K562 (cell line): Measurements from ENCODE around the gene LIF. TPM values are rescaled to one million over a fixed set of nuclear protein-coding genes. Genes with fewer than 3 reads are reported as not detected.

Experiments used
- BACH1 ChIP-seq: fragments of 200-800 bp; sonication (Bioruptor generic); IDR thresholded peaks from 2 replicates; pipeline ENCODE4 v1.6.1; 2016; ENCODE audit warnings: missing genetic modification characterization, missing compliant biosample characterization
- CC2D1A ChIP-seq: fragments of 450-650 bp; IDR thresholded peaks from 2 replicates; pipeline ENCODE4 v1.6.1; 2017; ENCODE audit warnings: mild to moderate bottlenecking
- CEBPG ChIP-seq, 3 experiments: fragments of 200-800 bp in 1 of 3; sonication (Bioruptor generic) in 1 of 3; sonication (generic) in 1 of 3; formaldehyde crosslinking in 1 of 3; IDR thresholded peaks in 2 of 3; conservative IDR thresholded peaks in 1 of 3; 2 replicates each; pipeline versions ENCODE4 v1.6.1 to v1.8.0; 2016 to 2022; ENCODE audit warnings: missing compliant biosample characterization in 2 of 3, missing genetic modification characterization in 2 of 3, mild to moderate bottlenecking in 1 of 3, missing genetic modification reagents in 1 of 3
- EGR1 ChIP-seq: fragments of 450-650 bp; conservative IDR thresholded peaks from 2 replicates; pipeline ENCODE4 v1.6.1; 2017; ENCODE audit warnings: mild to moderate bottlenecking
- ELF4 ChIP-seq: fragments of 450-650 bp; formaldehyde crosslinking; IDR thresholded peaks from 2 replicates; pipeline ENCODE4 v1.4.0; 2022; ENCODE audit warnings: missing genetic modification characterization
- GATAD2B ChIP-seq: fragments of 450-650 bp; IDR thresholded peaks from 2 replicates; pipeline ENCODE4 v1.6.1; 2017; ENCODE audit warnings: mild to moderate bottlenecking, borderline replicate concordance
- KAT8 ChIP-seq: fragments of 450-650 bp; IDR thresholded peaks from 2 replicates; pipeline ENCODE4 v1.6.1; 2016; ENCODE audit warnings: low read depth, mild to moderate bottlenecking
- MAFG ChIP-seq: fragments of 450-650 bp; conservative IDR thresholded peaks from 2 replicates; pipeline ENCODE4 v1.6.1; 2016; ENCODE audit warnings: missing genetic modification characterization, missing compliant biosample characterization
- MIER1 ChIP-seq: fragments of 450-650 bp; IDR thresholded peaks from 2 replicates; pipeline ENCODE4 v1.6.1; 2016; ENCODE audit warnings: antibody characterized with exemption, mild to moderate bottlenecking, low read depth
- NUFIP1 ChIP-seq: fragments of 450-650 bp; IDR thresholded peaks from 2 replicates; pipeline ENCODE4 v1.6.1; 2018; ENCODE audit not compliant: partially characterized antibody
- POU5F1 ChIP-seq: fragments of 150-350 bp; IDR thresholded peaks from 2 replicates; pipeline ENCODE4 v1.6.1; 2014; ENCODE audit warnings: borderline replicate concordance, low read length, low read depth, mild to moderate bottlenecking; ENCODE audit not compliant: partially characterized antibody
- SLC30A9 ChIP-seq: fragments of 250-450 bp; sonication (Bioruptor Pico); IDR thresholded peaks from 2 replicates; pipeline ENCODE4 v1.8.0; 2022; ENCODE audit warnings: mild to moderate bottlenecking, moderate library complexity
- SMAD4 ChIP-seq: fragments of 250-450 bp; sonication (Bioruptor Pico); conservative IDR thresholded peaks from 2 replicates; pipeline ENCODE4 v1.8.0; 2021; ENCODE audit warnings: inconsistent platforms, mild to moderate bottlenecking, moderate library complexity
- SMARCC2 ChIP-seq: fragments of 450-650 bp; IDR thresholded peaks from 2 replicates; pipeline ENCODE4 v1.6.1; 2017; ENCODE audit warnings: antibody characterized with exemption, moderate library complexity, mild to moderate bottlenecking, low read depth
- SNRNP70 ChIP-seq: fragments of 200-400 bp; formaldehyde crosslinking; optimal IDR thresholded peaks from 2 replicates; pipeline ENCODE3; 2017; ENCODE audit warnings: low read depth, low read length
- SP1 ChIP-seq: sonication (generic); formaldehyde crosslinking; IDR thresholded peaks from 2 replicates; pipeline ENCODE4 v1.8.1; 2022; ENCODE audit warnings: mild to moderate bottlenecking, missing genetic modification reagents
- SREBF1 ChIP-seq: fragments of 150-350 bp; IDR thresholded peaks from 2 replicates; pipeline ENCODE4 v1.6.1; 2014; ENCODE audit warnings: antibody characterized with exemption, low read depth, low read length, borderline replicate concordance
- SREBF2 ChIP-seq: sonication (generic); formaldehyde crosslinking; IDR thresholded peaks from 2 replicates; pipeline ENCODE4 v1.4.0; 2020; ENCODE audit warnings: mild to moderate bottlenecking, missing genetic modification reagents
- THRAP3 ChIP-seq: fragments of 450-650 bp; IDR thresholded peaks from 2 replicates; pipeline ENCODE4 v1.6.1; 2016; ENCODE audit warnings: mild to moderate bottlenecking, inconsistent platforms, borderline replicate concordance
- TSC22D4 ChIP-seq: fragments of 450-650 bp; IDR thresholded peaks from 2 replicates; pipeline ENCODE4 v1.6.1; 2016; ENCODE audit warnings: missing genetic modification characterization, missing biosample characterization, control low read depth
- WHSC1 ChIP-seq: IDR thresholded peaks from one replicate; pipeline ENCODE4 v1.6.1; 2012; ENCODE audit warnings: low read length, control low read depth, inconsistent platforms
- YY1 ChIP-seq, 3 experiments: IDR thresholded peaks; 2 replicates each; pipeline ENCODE4 v1.6.1; 2011; ENCODE audit warnings: low read length in 2 of 3, mild to moderate bottlenecking in 2 of 3, moderate library complexity in 2 of 3, borderline replicate concordance in 1 of 3, control low read depth in 1 of 3, low read depth in 1 of 3; ENCODE audit not compliant: insufficient read depth in 3 of 3, insufficient replicate concordance in 2 of 3, control insufficient read depth in 1 of 3, insufficient read length in 1 of 3; ENCODE audit errors: extremely low read depth in 1 of 3
- ZBTB1 ChIP-seq: sonication (generic); formaldehyde crosslinking; IDR thresholded peaks from 2 replicates; pipeline ENCODE4 v1.8.1; 2023; ENCODE audit warnings: missing genetic modification reagents, low read depth, mild to moderate bottlenecking, borderline replicate concordance
- ZC3H8 ChIP-seq: fragments of 450-650 bp; IDR thresholded peaks from 2 replicates; pipeline ENCODE4 v1.6.1; 2017
- ZNF212 ChIP-seq: fragments of 450-650 bp; formaldehyde crosslinking; IDR thresholded peaks from 2 replicates; pipeline ENCODE4 v1.4.0; 2020; ENCODE audit warnings: mild to moderate bottlenecking
- polyA plus RNA-seq, 8 experiments: library from polyadenylated mRNA; depleted of rRNA in 4 of 8; stranded (reverse) in 5 of 8; unstranded in 3 of 8; fragments of >200 nt; fragmentation: Nextera tagmentation in 2 of 8; fragmentation: Illumina TruSeq in 1 of 8; extraction: Ambion mirVana in 2 of 8; extraction: Trizol in 1 of 8; gene quantifications; 2 replicates each; pipeline versions ENCODE4 v1.2.1 to v1.2.3, GENCODE V29; 2011 to 2014; ENCODE audit warnings: inconsistent platforms in 1 of 8, missing spikeins in 1 of 8
- total RNA-seq, 7 experiments: library from RNA; depleted of rRNA in 6 of 7; stranded (reverse); fragments of >200 nt in 6 of 7; fragmentation: Illumina TruSeq in 2 of 7; extraction: Trizol in 2 of 7; gene quantifications; 2 replicates each; pipeline versions ENCODE4 v1.2.1 to v1.2.3, GENCODE V29; 2011 to 2021; ENCODE audit warnings: low replicate concordance in 1 of 7
- TF ChIP-seq, protein P1 (sequence below): IDR thresholded peaks from 2 replicates; pipeline ENCODE4 v1.6.1; 2011; ENCODE audit warnings: borderline replicate concordance, low read depth, mild to moderate bottlenecking, moderate library complexity, low read length; ENCODE audit not compliant: insufficient read depth, poor library complexity, severe bottlenecking
- TF ChIP-seq, protein P2 (sequence below): sonication (generic); formaldehyde crosslinking; IDR thresholded peaks from 2 replicates; pipeline ENCODE4 v1.8.1; 2022; ENCODE audit warnings: missing genetic modification reagents

Gene LIF
- total and polyA plus RNA-seq, 9 of the 15 experiments (the other 6 are each of a cell fraction or from before 2014, with no cell fraction given), result 0.05 to 0.39 (median 0.18) TPM; not detected in 3

DNA sequence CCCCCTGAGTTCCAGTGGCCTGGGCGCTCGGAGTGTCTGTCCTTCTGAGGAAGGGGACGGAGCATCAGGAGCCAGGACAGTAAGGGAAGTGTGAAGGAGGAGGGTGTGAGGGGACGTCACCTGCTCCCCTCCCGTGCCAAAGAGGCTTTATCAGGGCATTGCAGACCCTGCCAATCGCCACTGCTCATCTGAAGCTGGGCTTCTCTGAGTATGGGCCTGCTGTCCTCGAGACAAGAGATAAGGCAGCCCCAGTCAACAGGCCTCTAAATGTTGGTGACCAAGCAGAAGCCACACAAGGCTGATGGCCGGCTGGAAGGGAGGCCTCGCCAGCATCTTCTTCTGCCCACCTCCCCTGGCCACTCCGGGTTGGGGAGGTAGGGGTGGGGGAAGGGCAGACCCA lies 29.8 kb downstream of the LIF start (continued):
- TF ChIP-seq, protein P1, sequence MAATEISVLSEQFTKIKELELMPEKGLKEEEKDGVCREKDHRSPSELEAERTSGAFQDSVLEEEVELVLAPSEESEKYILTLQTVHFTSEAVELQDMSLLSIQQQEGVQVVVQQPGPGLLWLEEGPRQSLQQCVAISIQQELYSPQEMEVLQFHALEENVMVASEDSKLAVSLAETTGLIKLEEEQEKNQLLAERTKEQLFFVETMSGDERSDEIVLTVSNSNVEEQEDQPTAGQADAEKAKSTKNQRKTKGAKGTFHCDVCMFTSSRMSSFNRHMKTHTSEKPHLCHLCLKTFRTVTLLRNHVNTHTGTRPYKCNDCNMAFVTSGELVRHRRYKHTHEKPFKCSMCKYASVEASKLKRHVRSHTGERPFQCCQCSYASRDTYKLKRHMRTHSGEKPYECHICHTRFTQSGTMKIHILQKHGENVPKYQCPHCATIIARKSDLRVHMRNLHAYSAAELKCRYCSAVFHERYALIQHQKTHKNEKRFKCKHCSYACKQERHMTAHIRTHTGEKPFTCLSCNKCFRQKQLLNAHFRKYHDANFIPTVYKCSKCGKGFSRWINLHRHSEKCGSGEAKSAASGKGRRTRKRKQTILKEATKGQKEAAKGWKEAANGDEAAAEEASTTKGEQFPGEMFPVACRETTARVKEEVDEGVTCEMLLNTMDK, result no peak
- TF ChIP-seq CEBPG (CRISPR knock-in tag; IDR thresholded peaks at IDR 0.05) (no peak), CEBPG (tag; conservative IDR thresholded peaks at IDR 0.05 in 1 of 2, IDR thresholded peaks at IDR 0.05 in 1 of 2) (no peak), ELF4 (CRISPR knock-in tag) (peak; percentile 48; the same call in 1 of the 2 replicates), NUFIP1 (no peak), SNRNP70 (no peak), WHSC1 (no peak), BACH1 (tag) (peak; percentile 45; the same call in 1 of the 2 replicates), ZBTB1 (CRISPR knock-in tag) (no peak), YY1 (IDR thresholded peaks at IDR 0.05; ENCODE audit: borderline replicate concordance in 1 of 3, control insufficient read depth in 1 of 3, extremely low read depth in 1 of 3, insufficient read depth in 3 of 3, insufficient read length in 1 of 3, insufficient replicate concordance in 2 of 3, low read depth in 1 of 3, low read length in 2 of 3) (peak in 1 of 3 experiments; percentile 37), SREBF2 (CRISPR knock-in tag) (no peak), SMAD4 (CRISPR knock-in tag) (peak; percentile 96), ZC3H8 (no peak), MIER1 (no peak), GATAD2B (peak; percentile 74; the same call in 1 of the 2 replicates), POU5F1 (no peak), THRAP3 (no peak), CC2D1A (peak; percentile 96), MAFG (tag) (0 out of 2 replicates have a peak, but pooled peaks have one; percentile 22), SMARCC2 (peak; percentile 90), KAT8 (no peak), SREBF1 (no peak), SLC30A9 (CRISPR knock-in tag) (no peak), EGR1 (no peak), TSC22D4 (tag) (no peak), SP1 (CRISPR knock-in tag) (no peak; the same call in 1 of the 2 replicates), ZNF212 (CRISPR knock-in tag) (no peak)
- TF ChIP-seq, protein P2, sequence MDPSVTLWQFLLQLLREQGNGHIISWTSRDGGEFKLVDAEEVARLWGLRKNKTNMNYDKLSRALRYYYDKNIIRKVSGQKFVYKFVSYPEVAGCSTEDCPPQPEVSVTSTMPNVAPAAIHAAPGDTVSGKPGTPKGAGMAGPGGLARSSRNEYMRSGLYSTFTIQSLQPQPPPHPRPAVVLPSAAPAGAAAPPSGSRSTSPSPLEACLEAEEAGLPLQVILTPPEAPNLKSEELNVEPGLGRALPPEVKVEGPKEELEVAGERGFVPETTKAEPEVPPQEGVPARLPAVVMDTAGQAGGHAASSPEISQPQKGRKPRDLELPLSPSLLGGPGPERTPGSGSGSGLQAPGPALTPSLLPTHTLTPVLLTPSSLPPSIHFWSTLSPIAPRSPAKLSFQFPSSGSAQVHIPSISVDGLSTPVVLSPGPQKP (CRISPR knock-in tag), result no peak
